ENCODE results near the gene HSH2D. TPM values are rescaled to one million over a fixed set of nuclear protein-coding genes. Genes with fewer than 3 reads are reported as not detected.

HSH2D gene
- total RNA-seq, 1 donor from 2014 or later: not detected

DNA sequence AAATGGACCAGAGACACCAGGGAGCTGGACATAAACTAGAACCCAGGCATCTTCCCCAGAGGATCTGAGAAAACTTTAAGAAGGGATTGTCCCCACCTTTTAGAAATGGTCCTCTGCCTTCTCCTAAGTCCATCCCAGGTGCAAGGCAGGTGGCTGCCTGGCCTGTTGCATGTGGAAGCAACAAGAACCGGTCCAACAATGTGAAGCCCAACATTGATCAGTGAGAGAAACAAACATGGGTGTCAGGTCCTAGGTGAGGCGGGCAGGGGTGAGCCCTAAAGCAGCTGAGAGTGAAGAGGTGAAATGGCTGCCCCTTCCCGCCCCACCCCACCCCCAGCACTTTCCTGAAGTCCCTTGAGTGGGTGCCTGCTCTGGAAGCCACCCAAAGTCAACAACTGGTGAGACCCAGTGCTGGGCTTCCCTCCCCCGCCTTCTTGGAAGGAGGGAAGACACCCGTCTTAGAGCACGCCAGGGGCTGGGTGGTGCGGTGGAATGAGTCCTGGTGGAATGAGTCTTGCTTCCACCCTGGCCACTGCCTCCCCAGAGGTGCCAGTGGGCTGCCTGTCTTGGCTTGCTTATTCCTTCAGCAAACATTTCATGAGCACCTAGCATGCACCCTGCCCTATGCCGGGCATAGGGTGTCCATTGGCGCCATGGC is 55.9 kb downstream of the HSH2D start:
- Mint-ChIP-seq H3K4me3 (ENCODE audit: unreplicated experiment) (peak overlapping the region; percentile 89), H3K27ac (ENCODE audit: unreplicated experiment) (no peak overlapping the region), H3K4me1 (ENCODE audit: low read depth, unreplicated experiment) (peaks cover 4% of the 10 kb centered on the region), H3K27me3 (ENCODE audit: unreplicated experiment) (peaks cover 6% of the 10 kb centered on the region), H3K9me3 (ENCODE audit: unreplicated experiment) (peaks cover 6% of the 10 kb centered on the region), H3K36me3 (ENCODE audit: unreplicated experiment) (peaks cover 4% of the 10 kb centered on the region)
- TF ChIP-seq, protein P1, sequence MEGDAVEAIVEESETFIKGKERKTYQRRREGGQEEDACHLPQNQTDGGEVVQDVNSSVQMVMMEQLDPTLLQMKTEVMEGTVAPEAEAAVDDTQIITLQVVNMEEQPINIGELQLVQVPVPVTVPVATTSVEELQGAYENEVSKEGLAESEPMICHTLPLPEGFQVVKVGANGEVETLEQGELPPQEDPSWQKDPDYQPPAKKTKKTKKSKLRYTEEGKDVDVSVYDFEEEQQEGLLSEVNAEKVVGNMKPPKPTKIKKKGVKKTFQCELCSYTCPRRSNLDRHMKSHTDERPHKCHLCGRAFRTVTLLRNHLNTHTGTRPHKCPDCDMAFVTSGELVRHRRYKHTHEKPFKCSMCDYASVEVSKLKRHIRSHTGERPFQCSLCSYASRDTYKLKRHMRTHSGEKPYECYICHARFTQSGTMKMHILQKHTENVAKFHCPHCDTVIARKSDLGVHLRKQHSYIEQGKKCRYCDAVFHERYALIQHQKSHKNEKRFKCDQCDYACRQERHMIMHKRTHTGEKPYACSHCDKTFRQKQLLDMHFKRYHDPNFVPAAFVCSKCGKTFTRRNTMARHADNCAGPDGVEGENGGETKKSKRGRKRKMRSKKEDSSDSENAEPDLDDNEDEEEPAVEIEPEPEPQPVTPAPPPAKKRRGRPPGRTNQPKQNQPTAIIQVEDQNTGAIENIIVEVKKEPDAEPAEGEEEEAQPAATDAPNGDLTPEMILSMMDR (IDR thresholded peaks at IDR 0.05; ENCODE audit: partially characterized antibody, unreplicated experiment): no peak
- DNase-seq: no peak

DNA sequence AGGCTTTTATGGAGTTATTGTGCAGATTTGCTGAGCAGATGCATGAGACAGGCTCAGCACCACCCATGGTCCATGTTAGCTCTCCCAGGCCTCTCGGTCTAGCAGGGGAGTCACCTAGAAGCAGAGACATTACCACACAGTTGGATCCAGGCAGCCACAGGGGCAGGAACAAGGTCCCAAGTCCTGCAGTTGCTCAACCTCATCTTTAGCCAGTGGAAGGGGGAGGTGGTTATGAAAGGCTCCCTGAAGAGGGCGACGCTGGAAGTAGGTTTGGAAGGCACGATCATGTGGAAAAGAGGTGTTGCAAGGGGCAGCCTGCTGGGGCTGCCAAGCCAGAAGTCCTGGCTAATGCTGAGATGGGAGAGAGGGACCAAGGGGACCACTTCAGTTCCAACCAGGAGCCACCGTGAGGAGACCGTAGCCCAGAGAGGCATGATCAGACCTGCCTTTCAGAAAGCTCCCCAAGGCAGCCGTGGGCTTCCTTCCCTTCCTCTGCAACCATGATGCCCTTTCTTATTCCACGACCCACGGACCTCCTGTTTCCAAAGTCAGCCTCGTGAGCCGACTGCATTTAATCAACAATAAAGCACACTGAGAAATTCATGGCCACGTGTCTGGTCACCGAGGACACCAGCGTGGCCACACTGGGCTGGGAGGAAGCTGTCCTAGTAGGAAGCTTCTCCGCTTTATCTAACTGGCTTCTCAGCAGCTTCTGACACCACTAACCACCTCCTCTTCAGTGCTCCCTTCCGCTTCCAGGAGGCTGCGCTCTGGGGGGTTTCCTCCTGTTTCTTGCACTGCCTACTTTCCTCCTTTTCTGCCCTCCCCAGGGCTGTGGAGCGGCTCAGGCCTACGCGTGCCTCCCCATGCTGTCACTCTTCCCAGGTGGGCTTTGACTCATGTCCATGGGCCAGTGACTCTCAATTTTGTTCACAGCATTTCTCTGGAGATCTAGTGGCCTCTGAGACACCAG is 56.8 kb downstream of the HSH2D start:
- H3K9me3 Mint-ChIP-seq (ENCODE audit: unreplicated experiment): peaks cover 6% of the 10 kb centered on the region
- H3K36me3 Mint-ChIP-seq (ENCODE audit: unreplicated experiment): peaks cover 4% of the 10 kb centered on the region
- no peak overlapping the region for H3K27ac Mint-ChIP-seq (ENCODE audit: unreplicated experiment)
- H3K4me1 Mint-ChIP-seq (ENCODE audit: low read depth, unreplicated experiment): peaks cover 4% of the 10 kb centered on the region
- H3K4me3 Mint-ChIP-seq (ENCODE audit: unreplicated experiment): peak overlapping the region; percentile 52
- no peak for DNase-seq
- peaks cover 6% of the 10 kb centered on the region for H3K27me3 Mint-ChIP-seq (ENCODE audit: unreplicated experiment)
- TF ChIP-seq, protein P1 (IDR thresholded peaks at IDR 0.05; ENCODE audit: partially characterized antibody, unreplicated experiment): no peak

DNA sequence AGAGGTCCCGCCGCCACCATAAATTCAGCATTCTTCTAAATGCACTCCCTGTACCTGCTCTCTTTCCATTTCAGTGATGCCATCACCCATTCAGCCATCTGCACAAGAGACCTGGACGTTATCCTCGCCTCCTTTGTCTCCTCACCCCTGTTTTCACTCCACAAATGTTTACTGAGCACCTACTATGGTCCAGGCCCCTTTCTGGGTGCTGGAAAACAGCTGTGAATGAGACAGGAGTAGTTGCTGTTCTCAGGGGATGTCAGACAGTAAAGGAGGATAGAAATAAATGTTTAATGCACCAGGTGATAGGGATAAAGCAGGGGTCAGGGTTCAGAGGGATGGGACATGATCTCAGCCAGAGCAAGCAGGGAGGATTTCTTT is 57.5 kb downstream of the HSH2D start:
- TF ChIP-seq, protein P1 (IDR thresholded peaks at IDR 0.05; ENCODE audit: partially characterized antibody, unreplicated experiment): no peak
- Mint-ChIP-seq H3K27me3 (ENCODE audit: unreplicated experiment) (peaks cover 6% of the 10 kb centered on the region), H3K4me3 (ENCODE audit: unreplicated experiment) (no peak overlapping the region), H3K4me1 (ENCODE audit: low read depth, unreplicated experiment) (peaks cover 4% of the 10 kb centered on the region), H3K27ac (ENCODE audit: unreplicated experiment) (no peak overlapping the region), H3K9me3 (ENCODE audit: unreplicated experiment) (peaks cover 6% of the 10 kb centered on the region), H3K36me3 (ENCODE audit: unreplicated experiment) (peaks cover 4% of the 10 kb centered on the region)
- no peak for DNase-seq

DNA sequence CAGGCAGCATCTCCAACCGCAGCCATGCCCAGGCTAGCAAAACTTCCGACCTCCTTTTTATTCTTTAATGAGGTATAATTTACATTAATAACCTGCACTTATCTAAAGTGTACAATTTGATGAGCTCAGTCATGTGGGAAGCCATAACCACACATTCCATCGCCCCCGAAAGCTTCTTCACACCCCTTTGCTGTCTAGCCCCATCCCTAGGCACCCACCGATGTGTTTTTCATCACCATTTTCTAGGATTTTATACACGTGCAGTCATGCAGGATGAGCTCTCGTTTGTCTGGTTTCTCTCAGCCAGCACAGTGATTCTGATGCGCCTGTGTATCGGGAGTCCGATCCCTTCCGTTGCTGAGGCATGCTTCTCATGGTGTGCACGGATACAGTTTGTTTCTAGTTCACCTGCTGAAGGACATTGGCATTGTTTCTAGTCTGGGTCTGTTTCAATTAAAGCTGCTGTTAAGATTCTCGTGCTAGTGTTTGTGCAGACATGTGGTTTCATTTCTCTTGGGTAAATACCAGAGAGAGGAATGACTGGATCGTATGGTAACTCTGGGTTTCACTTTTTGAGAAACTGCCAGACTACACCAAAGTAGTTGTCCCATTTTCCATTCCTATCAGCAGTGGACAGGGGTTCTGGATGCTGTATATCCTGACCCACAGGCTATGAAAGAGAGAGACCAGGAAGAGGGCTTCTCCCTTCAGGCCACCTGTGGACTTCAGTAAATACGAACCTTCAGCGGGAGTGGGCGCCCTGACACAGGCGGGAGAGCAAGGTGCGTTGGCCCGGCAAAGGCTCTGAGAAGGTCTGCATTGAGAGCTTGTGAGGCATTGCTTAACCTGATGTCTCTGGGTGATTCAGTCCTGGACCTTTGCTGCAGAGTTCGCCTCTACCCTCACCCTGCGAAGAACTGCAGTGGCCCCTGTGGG is 59.1 kb downstream of the HSH2D start:
- H3K4me1 Mint-ChIP-seq (ENCODE audit: low read depth, unreplicated experiment): peaks cover 2% of the 10 kb centered on the region
- peaks cover 4% of the 10 kb centered on the region for H3K27me3 Mint-ChIP-seq (ENCODE audit: unreplicated experiment)
- H3K4me3 Mint-ChIP-seq (ENCODE audit: unreplicated experiment): no peak overlapping the region
- H3K27ac Mint-ChIP-seq (ENCODE audit: unreplicated experiment): no peak overlapping the region
- H3K36me3 Mint-ChIP-seq (ENCODE audit: unreplicated experiment): peaks cover 4% of the 10 kb centered on the region
- no peak for DNase-seq
- H3K9me3 Mint-ChIP-seq (ENCODE audit: unreplicated experiment): peaks cover 10% of the 10 kb centered on the region
- TF ChIP-seq, protein P1 (IDR thresholded peaks at IDR 0.05; ENCODE audit: partially characterized antibody, unreplicated experiment): no peak

All from glutamatergic neuron (in vitro differentiated cells).